Activated CD8-positive, alpha-beta memory T cell treated with anti-CD3 and anti-CD28 coated beads, Interleukin-2, amount 50 U/mL, for 24 hours (primary cell): ENCODE results near the gene JAM2.

Experiments used
- DNase-seq: peaks from one replicate; pipeline ENCODE4 v3.0.0-alpha.2; 2020; ENCODE audit errors: extremely low read depth

JAM2 gene

GRCh38 chr21:25717491-25718147 lies 78.6 kb downstream of the JAM2 start:
- DNase-seq, result no peak

GRCh38 chr21:25721987-25722386 lies 82.9 kb downstream of the JAM2 start:
- no peak for DNase-seq

- DNase-seq, result no peak
Observed at GRCh38 chr21:25722631-25723030, 83.6 kb downstream of the JAM2 start.

- no peak for DNase-seq
Observed at GRCh38 chr21:25732091-25732760, 93.2 kb downstream of the JAM2 start.

- peak; percentile 3 for DNase-seq
Observed at GRCh38 chr21:25733859-25734653, 95.0 kb downstream of the JAM2 start.

- DNase-seq, result no peak
Observed at GRCh38 chr21:25734654-25734903, 95.5 kb downstream of the JAM2 start.

GRCh38 chr21:25734904-25735645 lies 96.0 kb downstream of the JAM2 start, which contains the start of the genes ATP5PF and GABPA:
Gene ATP5PF, minus strand, starts transcription at chr21:25734904. Its CDS starts 5,110 bp downstream, at chr21:25729794.
Gene GABPA, plus strand, starts transcription at chr21:25734972. Its CDS starts 6,627 bp downstream, at chr21:25741599.
- peak; percentile 96 for DNase-seq

- DNase-seq, result peak; percentile 53
Observed at GRCh38 chr21:25735646-25736597, 96.9 kb downstream of the JAM2 start.

- no peak for DNase-seq
Observed at GRCh38 chr21:25737421-25737820, 98.4 kb downstream of the JAM2 start.

GRCh38 chr21:25742900-25743299 lies 103.8 kb downstream of the JAM2 start:
- no peak for DNase-seq

- no peak for DNase-seq
Observed at GRCh38 chr21:25744854-25745253, 105.8 kb downstream of the JAM2 start.

- no peak for DNase-seq
Observed at GRCh38 chr21:25750085-25750484, 111.0 kb downstream of the JAM2 start.

GRCh38 chr21:25752416-25752815 lies 113.4 kb downstream of the JAM2 start:
- no peak for DNase-seq

GRCh38 chr21:25756190-25756932 lies 117.3 kb downstream of the JAM2 start:
- DNase-seq, result no peak

- DNase-seq, result no peak
Observed at GRCh38 chr21:25757531-25757930, 118.5 kb downstream of the JAM2 start.

- no peak for DNase-seq
Observed at GRCh38 chr21:25759573-25759972, 120.5 kb downstream of the JAM2 start.

GRCh38 chr21:25760061-25760460 lies 121.0 kb downstream of the JAM2 start:
- no peak for DNase-seq

GRCh38 chr21:25760677-25761076 lies 121.6 kb downstream of the JAM2 start:
- DNase-seq, result no peak

- no peak for DNase-seq
Observed at GRCh38 chr21:25764065-25764464, 125.0 kb downstream of the JAM2 start.
